ENCODE results near the gene PRODH.
"Not testable (repeated sequence)": the region's sequence is repeated elsewhere in the genome, so short reads cannot be mapped to it uniquely, and the experiment has no call there.

GRCh38 chr22:18915550-18915949 is 20.5 kb downstream of the PRODH start:
- not testable (repeated sequence) for TF ChIP-seq FOXK2 (IDR thresholded peaks at IDR 0.05); HDGF (IDR thresholded peaks at IDR 0.05; ENCODE audit: borderline replicate concordance); LEF1 (IDR thresholded peaks at IDR 0.05; ENCODE audit: borderline replicate concordance); TARDBP (IDR thresholded peaks at IDR 0.05)

All from HEK293T (cell line).